Left renal pelvis (tissue), 4 donors: Measurements from ENCODE around the gene CREB5. TPM values are rescaled to one million over a fixed set of nuclear protein-coding genes. Genes with fewer than 3 reads are reported as not detected.
"Not testable (repeated sequence)": the region's sequence is repeated elsewhere in the genome, so short reads cannot be mapped to it uniquely, and the experiment has no call there.

Experiments used
- DNase-seq, 4 donors: peaks; one replicate each; pipeline ENCODE4 v3.0.0-alpha.2; 2013; ENCODE audit warnings: low read depth in 4 of 4, low spot score in 3 of 4
- polyA plus RNA-seq, 4 donors: library from polyadenylated mRNA; unstranded; fragments of 120-200 nt; gene quantifications; one replicate each; pipeline ENCODE4 v1.2.1, GENCODE V29; 2013; ENCODE audit not compliant: insufficient read length in 4 of 4

CREB5 gene
- polyA plus RNA-seq, 4 donors = 9.1 to 31.6 (median 12.0) TPM

DNA sequence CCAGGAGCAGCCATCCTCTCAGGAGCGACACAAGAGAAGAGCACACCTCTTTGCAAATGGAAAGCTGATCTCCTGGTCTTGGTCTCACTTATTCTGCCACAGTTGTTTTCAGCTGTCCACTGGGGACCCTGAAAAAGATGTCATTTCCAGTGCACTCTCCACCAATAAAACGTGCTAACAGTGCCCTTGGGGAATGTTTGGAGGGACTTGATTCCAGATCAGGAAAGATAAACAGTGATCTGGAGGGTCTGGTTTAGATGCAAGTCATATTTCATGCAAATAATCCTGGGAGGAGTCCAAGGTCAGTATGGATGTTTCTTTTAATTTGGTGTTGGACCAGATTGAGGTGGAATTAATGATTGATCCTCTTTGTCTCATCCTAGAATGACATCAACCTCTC is 185.0 kb downstream of the CREB5 start:
- DNase-seq = no peak

DNA sequence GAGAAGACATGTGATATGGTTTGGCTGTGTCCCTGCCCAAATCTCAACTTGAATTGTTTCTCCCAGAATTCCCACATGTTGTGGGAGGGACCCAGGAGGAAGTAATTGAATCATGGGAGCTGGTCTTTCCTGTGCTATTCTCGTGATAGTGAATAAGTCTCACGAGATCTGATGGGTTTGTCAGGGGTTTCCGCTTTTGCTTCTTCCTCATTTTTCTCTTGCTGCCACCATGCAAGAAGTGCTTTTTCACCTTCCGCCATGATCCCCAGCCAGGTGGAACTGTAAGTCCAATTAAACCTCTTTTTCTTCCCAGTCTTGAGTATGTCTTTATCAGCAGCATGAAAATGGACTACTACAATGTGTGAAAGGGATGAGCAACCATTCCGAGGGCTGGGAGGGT is 185.7 kb downstream of the CREB5 start:
- not testable (repeated sequence) for DNase-seq

DNA sequence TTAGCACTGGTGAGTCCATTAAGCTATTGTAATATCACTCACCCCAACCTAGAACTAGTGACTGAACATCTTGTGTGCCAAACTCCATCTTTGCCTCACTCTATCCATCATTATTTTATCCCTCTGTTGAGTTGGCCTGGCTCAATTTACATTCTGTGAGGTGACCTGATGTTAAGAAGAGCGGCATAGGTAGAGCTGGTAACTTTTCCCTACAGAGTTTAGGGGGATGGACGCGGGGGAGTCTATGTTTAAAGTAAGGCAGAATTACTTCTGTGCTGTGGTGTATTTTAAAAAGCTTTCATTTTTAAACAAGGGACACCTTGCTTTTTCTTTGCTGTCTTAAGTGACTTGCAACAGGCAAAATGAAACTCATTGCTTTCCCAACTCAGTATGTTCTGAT is 186.3 kb downstream of the CREB5 start:
- no peak for DNase-seq

DNA sequence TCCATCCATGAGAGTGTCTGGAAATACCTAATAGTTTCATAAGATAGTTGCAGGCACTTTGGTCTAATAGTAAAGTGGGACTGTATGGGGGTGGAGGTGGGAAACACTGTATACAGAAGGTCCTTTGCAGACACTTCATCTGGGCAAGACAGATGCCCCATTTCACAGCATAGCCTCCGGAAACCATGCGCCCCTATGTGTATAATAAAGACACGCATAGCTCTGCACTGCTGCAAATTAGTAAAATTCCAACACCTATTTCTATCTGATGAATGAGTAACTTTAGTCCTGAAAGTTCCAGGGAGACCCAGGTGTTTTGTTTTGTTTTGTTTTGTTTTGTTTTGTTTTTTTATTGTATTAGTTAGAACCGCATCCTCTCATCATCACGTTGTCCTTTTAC is 187.1 kb downstream of the CREB5 start:
- no peak for DNase-seq

DNA sequence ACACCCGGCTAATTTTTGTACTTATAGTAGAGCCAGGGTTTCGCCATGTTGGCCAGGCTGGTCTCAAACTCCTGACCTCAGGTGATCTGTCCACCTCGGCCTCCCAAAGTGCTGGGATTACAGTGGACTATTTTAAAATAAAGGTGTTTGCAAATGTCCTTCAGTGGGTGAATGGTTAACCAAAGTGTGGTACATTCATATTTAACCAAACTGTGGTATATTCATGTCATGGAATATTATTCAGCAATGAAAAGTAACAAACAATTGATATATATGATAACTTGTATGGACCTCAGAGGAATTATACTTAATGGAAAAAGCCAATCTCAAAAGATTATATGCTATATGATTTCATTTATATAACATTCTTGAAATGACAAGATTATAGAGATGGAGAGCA is 190.0 kb downstream of the CREB5 start:
- DNase-seq = no peak

DNA sequence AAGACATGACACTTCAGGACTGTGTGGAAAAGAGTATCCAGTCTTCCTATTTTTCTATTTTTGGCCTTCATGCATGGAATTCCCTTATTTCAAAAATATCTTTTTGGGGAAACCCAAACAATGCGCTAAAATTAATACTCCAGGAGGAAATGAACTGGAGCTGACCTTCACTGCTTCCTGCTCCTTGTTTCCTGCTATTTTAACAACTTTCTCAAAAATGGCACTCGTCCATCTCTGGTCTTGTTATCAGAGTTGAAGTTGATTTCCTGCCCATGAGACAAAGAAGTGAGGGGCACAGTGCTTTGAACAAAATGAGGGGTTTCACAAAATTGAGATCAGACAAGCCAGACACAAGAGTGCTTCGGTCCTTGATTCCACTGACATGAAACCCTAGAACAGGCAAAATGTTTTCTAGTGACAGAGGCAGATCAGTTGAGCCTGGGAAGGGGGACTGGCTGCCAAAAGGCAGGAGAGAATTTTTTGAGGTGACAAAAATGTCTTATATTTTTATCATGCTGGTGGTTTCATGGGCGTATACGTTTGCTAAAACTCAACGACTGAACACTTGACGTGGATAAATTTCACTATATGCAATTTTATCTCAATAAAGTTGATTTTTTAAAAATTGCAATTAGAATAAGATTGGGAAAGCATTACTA is 193.2 kb downstream of the CREB5 start:
- no peak for DNase-seq

DNA sequence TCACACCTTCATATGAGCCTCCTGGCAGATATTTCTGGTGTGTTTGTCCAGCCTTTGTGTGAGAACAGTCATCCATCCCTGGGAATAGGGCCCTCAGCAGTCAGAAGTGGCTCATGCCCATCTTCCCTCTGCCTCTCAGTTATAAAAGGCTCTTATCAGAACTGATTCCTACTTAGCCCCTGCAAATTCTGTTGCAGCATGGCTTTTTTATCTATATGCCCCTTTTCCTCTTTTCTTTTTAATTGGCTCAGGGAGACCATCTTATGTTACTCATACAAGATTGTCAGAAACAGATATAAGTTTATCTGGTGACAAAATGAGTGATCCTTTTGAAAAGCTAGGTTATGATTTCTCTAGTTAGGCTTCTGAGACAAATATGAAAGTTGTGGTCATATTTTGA is 194.1 kb downstream of the CREB5 start:
- no peak for DNase-seq

DNA sequence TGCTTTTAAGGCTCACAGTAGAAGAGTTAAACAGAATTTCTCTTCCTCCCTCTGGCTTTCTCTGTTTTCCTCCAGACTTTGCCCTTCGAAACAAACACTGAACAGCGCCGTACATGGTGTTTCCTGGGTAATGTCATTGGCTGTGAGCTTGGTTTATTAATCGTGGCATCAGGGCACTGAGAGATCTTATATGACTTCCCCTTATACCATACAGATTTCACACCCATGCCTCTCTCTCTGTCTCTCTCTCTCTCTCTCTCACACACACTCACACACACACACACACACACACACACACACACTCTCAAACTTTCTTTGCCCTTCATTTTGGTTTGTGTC is 195.5 kb downstream of the CREB5 start:
- DNase-seq = no peak

DNA sequence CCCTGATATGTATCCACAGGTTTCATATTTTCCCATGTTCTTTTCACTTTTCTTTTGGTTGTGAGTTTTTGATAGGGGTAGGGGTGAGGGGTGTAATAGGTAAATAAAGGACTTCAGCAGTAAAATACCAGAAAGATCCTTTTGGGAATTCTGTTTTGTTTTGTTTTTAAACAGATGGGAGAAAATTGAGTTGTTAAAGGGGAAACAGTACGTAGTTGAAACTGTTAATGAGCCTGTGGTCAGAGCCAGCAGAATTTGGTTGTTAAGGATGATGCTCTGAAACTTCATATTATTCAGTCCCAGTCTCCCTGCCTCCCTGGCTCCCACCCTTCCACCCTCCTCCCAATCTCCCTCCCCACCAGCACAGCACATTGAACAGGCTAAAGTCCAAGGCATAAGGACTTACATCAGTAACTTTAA is 195.9 kb downstream of the CREB5 start:
- DNase-seq = no peak

DNA sequence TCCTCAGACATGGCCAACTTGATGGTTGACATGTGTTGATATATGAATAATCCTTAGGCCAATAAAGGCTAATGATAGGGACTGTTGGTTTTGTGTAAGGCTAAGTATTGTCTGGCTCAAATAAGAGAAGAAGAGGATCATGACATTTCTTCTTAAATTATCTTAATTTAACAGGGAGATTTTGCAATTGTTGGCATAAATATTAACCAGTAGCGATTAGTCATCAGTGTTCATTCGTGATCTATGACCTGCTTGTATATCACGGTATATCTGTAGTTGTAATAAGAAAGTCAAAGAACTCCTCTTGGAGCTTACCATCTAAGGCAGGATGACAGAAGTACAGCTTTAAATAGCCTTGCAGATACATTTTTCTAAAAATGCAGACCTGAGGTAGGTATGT is 196.4 kb downstream of the CREB5 start:
- DNase-seq = no peak

DNA sequence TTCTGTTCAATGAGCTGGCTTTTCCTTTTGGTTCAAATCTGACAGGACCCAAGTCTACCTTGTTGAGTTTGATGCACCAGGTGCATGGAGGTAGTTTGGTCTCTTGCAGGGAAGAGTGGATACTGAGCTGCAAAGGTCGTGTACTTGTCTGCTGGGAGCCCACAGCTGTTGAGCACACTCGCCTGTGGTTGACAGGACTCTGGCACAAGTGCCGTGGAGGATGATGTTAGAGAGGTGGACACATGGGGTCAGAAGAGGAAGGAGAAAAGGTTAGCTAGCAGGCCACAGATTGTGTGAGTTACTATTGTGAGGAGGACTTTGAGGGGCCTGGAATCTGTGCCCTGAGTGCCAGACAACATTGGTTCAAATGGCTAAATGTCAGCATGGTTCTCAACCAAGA is 197.3 kb downstream of the CREB5 start:
- no peak for DNase-seq

DNA sequence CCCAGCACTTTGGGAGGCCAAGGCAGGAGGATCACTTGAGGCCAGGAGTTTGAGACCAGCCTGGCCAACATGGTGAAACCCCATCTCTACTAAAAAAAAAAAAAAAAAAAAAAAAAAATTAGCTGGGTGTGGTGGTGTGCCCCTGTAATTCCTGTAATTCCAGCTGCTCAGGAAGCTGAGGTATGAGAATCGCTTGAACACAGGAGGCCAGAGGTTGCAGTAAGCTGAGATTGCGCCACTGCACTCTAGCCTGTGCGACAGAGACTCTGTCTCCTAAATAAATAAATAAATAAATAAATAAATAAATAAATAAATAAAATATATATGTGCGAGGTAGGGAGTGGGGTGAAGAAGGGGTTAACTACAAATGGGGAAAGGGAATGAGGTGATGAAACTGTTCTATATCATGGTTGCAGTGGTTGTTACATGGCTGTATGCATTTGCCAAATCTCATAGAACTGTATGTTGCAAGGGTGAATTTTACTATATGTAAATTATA is 199.1 kb downstream of the CREB5 start:
- DNase-seq = not testable (repeated sequence)

DNA sequence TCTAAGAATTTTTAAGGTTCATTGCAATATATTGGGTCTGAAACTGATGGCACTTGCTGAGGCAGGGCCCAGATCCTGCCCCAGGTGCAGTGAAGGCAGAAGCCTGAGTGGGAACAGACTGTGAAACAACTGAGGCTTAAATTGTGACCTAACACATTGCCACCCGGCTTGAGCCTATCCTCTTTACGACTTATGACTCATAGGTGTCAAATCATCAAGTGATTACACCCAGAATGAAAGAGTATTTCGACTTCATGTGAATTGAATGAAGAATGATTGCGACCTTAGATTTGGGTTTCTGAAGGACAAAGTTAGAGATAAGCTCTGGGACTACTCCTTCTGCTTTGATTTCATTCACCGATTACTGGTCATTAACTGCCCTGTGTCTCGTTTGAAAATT is 200.9 kb downstream of the CREB5 start:
- no peak for DNase-seq

DNA sequence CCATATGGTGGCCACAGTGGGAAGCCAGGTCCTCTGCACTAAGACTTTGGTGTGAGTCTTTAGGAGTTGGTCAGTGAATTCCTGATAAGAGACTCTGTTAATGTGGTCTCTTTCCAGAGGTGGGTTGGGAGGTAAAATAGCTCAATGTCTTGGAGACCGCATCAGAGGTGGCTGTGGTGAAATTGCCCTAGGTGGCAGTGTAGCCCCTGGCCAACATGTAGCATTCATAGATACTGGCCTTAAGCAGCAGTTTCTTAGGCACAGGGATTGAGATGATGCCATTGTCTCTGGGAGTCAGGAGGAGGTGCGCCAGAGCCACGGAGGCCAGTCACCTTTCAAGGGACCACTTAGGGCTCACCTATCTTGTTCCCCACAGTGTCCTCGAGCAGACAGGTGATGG is 202.8 kb downstream of the CREB5 start:
- DNase-seq = no peak

DNA sequence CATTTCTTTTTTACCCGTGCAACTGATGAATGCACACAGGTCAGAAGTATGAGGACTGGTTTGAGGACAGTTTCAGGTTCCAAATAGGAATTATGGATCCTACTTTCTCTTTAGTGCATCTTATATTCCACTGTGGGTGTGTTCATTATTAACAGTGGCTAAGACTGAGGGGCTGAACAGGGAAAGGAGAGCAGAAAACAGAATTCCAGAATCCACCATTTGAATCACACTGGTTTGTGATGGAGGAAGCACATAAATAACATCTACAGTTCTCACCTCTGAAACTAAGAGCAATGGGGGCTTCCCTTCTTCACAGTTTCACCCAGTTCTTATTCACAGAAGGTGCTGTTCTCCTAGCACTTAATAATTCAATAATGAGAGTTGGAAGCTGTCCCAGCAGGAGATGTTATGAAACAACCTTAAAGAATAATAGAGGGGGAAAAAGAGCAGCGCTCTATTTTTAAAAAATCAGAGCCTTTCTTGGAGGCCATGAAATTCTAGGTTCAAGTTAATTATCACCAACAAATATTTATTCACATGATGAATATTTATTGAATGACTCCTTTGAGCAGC is 205.1 kb downstream of the CREB5 start:
- DNase-seq = no peak

DNA sequence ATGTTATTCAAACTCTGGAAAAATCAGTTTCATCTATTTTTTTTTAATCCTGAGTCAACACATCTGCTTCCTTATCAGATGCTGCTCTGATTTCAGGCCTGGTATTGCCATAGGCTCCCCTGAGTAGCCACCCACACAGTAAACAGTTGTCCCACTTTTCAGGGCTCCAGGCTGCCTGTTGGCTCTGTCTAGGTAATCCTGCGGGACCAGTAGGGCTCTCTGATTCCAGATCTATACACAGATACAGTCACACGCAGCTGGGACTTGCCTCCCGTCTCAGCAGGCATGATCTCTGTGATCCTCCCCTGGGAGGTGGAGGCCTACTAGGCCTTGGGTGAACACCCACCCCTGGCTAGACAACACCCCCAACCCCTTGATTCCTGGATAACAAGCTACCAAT is 206.1 kb downstream of the CREB5 start:
- DNase-seq = no peak

DNA sequence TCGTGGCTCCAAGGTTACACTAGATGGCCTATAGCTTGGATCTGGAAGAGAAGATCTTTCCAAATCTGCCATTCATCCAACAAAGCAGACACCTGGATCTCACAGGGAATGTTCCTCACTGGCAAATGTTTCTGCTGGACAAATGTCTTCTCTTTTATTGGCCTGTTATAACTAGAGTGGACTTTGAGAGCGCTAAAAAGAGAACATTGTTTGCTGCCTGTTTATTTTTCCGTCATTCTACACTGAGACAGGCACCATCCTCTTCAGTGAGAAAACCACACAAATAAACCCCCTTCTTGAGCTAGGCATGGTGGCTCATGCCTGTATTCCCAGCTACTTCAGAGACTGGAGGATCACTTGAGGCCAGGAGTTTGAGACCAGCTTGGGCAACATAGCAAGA is 206.9 kb downstream of the CREB5 start:
- DNase-seq = no peak

DNA sequence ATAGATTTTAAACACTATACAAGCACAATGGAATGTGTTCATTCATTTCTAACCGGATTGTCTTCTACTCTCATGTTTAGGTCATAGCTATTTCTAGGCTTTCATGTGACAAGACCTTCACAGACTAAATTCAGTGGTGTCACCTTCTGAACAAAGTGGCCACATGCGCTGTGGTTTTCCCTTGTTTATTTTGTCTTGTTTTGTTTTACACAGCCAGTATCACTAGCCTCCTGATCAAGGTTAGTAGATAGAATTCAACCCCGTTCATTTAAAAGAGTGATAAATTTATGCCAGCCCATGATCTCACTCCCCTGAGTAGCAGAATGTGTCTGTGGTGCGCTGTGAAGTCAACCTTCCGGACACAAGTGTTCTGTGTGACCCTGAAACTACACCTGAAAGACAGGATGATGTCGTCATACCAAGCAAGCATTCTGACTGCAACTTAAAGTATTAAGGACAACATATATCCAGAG is 209.1 kb downstream of the CREB5 start:
- DNase-seq = no peak

DNA sequence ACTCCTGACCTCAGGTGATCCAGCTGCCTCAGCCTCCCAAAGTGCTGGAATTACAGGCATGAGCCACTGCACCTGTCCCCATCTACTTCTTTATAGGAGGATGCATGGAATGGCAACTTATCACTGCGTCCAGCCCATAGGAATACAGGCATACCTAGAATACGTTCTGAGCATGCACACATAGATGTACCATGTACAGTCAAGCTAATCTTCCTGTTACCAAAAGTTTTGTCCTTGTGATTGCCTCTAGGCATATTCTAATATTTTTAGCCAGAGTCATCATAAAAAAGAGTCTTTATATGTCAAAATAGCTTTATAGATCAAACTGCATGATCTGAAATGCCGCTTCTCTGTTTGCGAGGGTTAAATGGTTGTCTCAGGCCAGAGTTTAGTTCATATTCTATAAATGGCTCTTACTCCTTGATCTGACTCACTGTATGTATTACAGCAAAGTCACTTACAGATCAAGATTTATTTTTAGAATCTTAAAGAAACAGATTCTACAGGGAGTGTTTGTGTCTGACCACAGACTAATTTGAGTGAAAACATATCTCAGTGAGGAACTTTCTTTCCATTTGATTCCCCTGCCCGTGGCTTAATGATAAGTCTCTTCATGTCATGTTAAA is 210.9 kb downstream of the CREB5 start:
- no peak for DNase-seq

DNA sequence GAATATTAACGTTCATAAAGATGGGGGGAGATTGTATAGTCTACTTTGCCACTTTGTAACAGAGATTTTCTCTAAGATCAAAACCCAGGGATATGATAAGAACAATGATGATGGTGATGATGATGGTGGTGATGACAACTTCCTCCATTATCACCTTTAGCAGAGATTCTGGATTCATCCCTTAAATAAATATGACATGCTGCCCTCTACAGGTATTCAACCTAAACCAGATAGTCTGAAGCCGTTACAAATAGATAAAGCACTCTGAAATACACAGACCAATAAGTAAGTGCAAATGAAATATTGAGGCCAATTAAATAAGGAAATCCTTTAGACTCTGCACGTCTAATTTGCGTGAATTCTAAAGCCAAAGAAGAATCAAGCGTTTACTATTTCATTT is 211.5 kb downstream of the CREB5 start:
- no peak for DNase-seq

DNA sequence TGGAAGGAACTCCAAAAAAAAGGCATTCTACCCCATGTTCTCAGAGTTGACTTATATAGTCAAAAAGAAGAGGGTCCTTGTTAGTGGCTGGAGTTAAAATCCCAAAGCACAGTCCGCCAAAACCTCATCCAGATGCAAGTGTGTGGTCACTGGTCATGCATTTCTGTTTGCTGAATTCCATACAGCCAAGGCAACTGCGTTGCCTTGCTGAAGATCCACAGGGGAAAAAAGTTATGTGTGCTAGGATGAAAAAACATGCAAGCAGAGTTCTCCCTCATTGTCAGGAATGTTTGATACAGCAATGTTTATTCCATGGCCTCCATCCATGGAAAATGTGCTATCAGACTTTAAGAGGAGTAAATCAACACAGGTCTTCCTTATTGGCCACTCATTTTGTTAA is 213.1 kb downstream of the CREB5 start:
- DNase-seq = no peak

DNA sequence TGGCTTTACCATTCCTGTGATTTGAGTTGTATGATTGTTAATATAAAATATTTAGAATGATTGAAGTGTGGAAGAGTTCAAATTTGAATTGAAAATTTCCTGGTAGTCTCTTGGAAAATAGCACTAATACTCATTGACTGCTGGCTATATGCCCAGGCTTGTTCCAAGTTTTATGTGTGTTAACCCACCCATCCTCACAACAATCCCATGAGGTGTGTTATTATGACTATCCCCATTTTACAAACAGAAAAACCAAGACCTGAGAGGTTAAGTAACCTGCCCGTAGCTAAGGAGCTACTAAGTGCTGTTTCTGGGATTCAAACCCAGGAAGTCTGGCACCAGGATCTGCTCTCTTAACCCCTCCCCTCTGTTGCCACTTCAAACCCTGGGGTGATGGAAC is 213.9 kb downstream of the CREB5 start:
- no peak for DNase-seq
